ENCODE data around the gene TBC1D30.
"Not testable (repeated sequence)": the region's sequence is repeated elsewhere in the genome, so short reads cannot be mapped to it uniquely, and the experiment has no call there.

The TBC1D30 gene
- long read RNA-seq, donor 1 = 0 reads
- long read RNA-seq, donor 2 = 0 reads
- long read RNA-seq, donor 3 = 0 reads
- long read RNA-seq, donor 4 = 0 reads
- long read RNA-seq, donor 5 = 0 reads
- long read RNA-seq, donor 6 = 0 reads
- long read RNA-seq, donor 7 = 0 reads
- long read RNA-seq, donor 8 = 0 reads

GRCh38 chr12:64824500-64825142 lies at the start of gene TBC1D30:
TBC1D30 (plus strand) TSS chr12:64824647; CDS start chr12:64824880, 233 bp downstream.
- DNase-seq = peak; percentile 69

GRCh38 chr12:64775147-64775736 lies 49.2 kb upstream of the TBC1D30 start:
- DNase-seq = not testable (repeated sequence)

GRCh38 chr12:64779354-64779974 lies 45.0 kb upstream of the TBC1D30 start:
- DNase-seq = no peak

GRCh38 chr12:64780132-64780530 lies 44.3 kb upstream of the TBC1D30 start:
- DNase-seq = no peak

GRCh38 chr12:64780531-64781279 lies 43.7 kb upstream of the TBC1D30 start:
- peak; percentile 85 for DNase-seq

- peak; percentile 74 for DNase-seq
Observed at GRCh38 chr12:64781280-64782190, 42.9 kb upstream of the TBC1D30 start.

GRCh38 chr12:64782191-64782876 lies 42.1 kb upstream of the TBC1D30 start:
- no peak for DNase-seq

GRCh38 chr12:64785838-64786237 lies 38.6 kb upstream of the TBC1D30 start:
- no peak for DNase-seq

- DNase-seq = no peak
Observed at GRCh38 chr12:64790166-64790565, 34.3 kb upstream of the TBC1D30 start.

GRCh38 chr12:64791036-64791435 lies 33.4 kb upstream of the TBC1D30 start:
- DNase-seq = no peak

GRCh38 chr12:64792128-64792527 lies 32.3 kb upstream of the TBC1D30 start:
- no peak for DNase-seq

- DNase-seq = no peak
Observed at GRCh38 chr12:64793610-64794009, 30.8 kb upstream of the TBC1D30 start.

- DNase-seq = no peak
Observed at GRCh38 chr12:64794305-64794704, 30.1 kb upstream of the TBC1D30 start.

GRCh38 chr12:64796205-64796845 lies 28.1 kb upstream of the TBC1D30 start:
- no peak for DNase-seq

- no peak for DNase-seq
Observed at GRCh38 chr12:64797156-64797555, 27.3 kb upstream of the TBC1D30 start.

GRCh38 chr12:64798165-64798564 lies 26.3 kb upstream of the TBC1D30 start:
- DNase-seq = no peak

GRCh38 chr12:64800640-64801039 lies 23.8 kb upstream of the TBC1D30 start:
- no peak for DNase-seq

- DNase-seq = no peak
Observed at GRCh38 chr12:64801381-64801780, 23.1 kb upstream of the TBC1D30 start.

GRCh38 chr12:64802180-64802775 lies 22.2 kb upstream of the TBC1D30 start:
- peak; percentile 31 for DNase-seq

GRCh38 chr12:64806173-64806572 lies 18.3 kb upstream of the TBC1D30 start:
- no peak for DNase-seq
